GM12878 (cell line): Measurements from ENCODE around the gene CNTN4. TPM values are rescaled to one million over a fixed set of nuclear protein-coding genes. Genes with fewer than 3 reads are reported as not detected.

Source experiments
- ATAC-seq: fragments of 200-7000 bp; cut with Tn5 transposase; 3 replicates; pipeline ENCODE4 v1.9.1; 2020; ENCODE audit warnings: mild to moderate bottlenecking, moderate library complexity
- BruUV-seq: library from RNA; stranded (reverse); fragments of 400-500 nt; replicated peaks from 2 replicates; lab custom pipeline; 2021; lab: Mats Ljungman, UMichigan
- CTCF ChIA-PET: fragments of 300-600 bp; sonication (Branson Sonifier 250); formaldehyde crosslinking; extraction: SDS; loops from one replicate; lab custom pipeline; 2021; ENCODE audit warnings: inconsistent platforms; lab: Yijun Ruan, JAX
- POLR2A ChIA-PET: fragments of 350-600 bp; formaldehyde crosslinking; extraction: SDS; loops from one replicate; lab custom pipeline; 2021; ENCODE audit warnings: inconsistent platforms; lab: Charles Lee
- RAD21 ChIA-PET: fragments of 300-600 bp; sonication (Branson Sonifier 250); formaldehyde crosslinking; loops from one replicate; lab custom pipeline; 2023; ENCODE audit warnings: antibody characterized with exemption; ENCODE audit not compliant: unreplicated experiment; lab: Charles Lee
- SMC1A ChIA-PET: fragments of 300-600 bp; sonication (Branson Sonifier 250); formaldehyde crosslinking; loops from one replicate; lab custom pipeline; 2023; ENCODE audit not compliant: unreplicated experiment, uncharacterized antibody; lab: Charles Lee
- DNase-seq: peaks from one replicate; pipeline ENCODE4 v3.0.0-alpha.2; 2011; ENCODE audit warnings: low read depth, low spot score
- FAIRE-seq: peaks from 3 replicates; lab custom pipeline; 2011; peaks lifted over from hg19 to GRCh38; lab: Jason Lieb, UNC
- H2AFZ ChIP-seq: 2 replicates; pipeline ENCODE4 v1.6.0; 2011; ENCODE audit warnings: low read depth, low read length, control low read depth; ENCODE audit not compliant: control insufficient read depth
- H3K27ac ChIP-seq: 2 replicates; pipeline ENCODE4 v1.5.1; 2011; ENCODE audit warnings: control low read depth; ENCODE audit not compliant: control insufficient read depth, insufficient read depth
- H3K27me3 ChIP-seq, 2 experiments: replicated peaks in 1 of 2; 2 replicates each; pipeline versions ENCODE4 v1.6.0 to v1.6.1; 2011; ENCODE audit warnings: low read length in 1 of 2; ENCODE audit not compliant: control insufficient read depth in 2 of 2, insufficient read depth in 2 of 2
- H3K36me3 ChIP-seq, 2 experiments: 2 replicates each; pipeline ENCODE4 v1.5.1; 2011; ENCODE audit warnings: low read length in 1 of 2; ENCODE audit not compliant: control insufficient read depth in 2 of 2, insufficient read depth in 2 of 2
- H3K4me1 ChIP-seq: 2 replicates; pipeline ENCODE4 v1.6.1; 2011; ENCODE audit warnings: mild to moderate bottlenecking, low read length, moderate library complexity, mixed read lengths; ENCODE audit not compliant: control insufficient read depth, insufficient read depth
- H3K4me2 ChIP-seq: 2 replicates; pipeline ENCODE4 v1.6.0; 2011; ENCODE audit warnings: control low read depth; ENCODE audit not compliant: control insufficient read depth, insufficient read depth
- H3K4me3 ChIP-seq: fragments of 200-600 bp; sonication (generic); 2 replicates; pipeline ENCODE4 v1.5.1; 2016
- H3K79me2 ChIP-seq: 2 replicates; pipeline ENCODE4 v1.6.0; 2011; ENCODE audit warnings: low read length; ENCODE audit not compliant: control insufficient read depth, insufficient read depth
- H3K9ac ChIP-seq: 2 replicates; pipeline ENCODE4 v1.8.0; 2011; ENCODE audit warnings: low read length, control low read depth, mixed read lengths; ENCODE audit not compliant: control insufficient read depth, insufficient read depth
- H3K9me3 ChIP-seq: replicated peaks from 3 replicates; pipeline ENCODE4 v1.5.1; 2011; ENCODE audit warnings: mild to moderate bottlenecking, low read length; ENCODE audit not compliant: control insufficient read depth, insufficient read depth
- H4K20me1 ChIP-seq: 2 replicates; pipeline ENCODE4 v1.6.0; 2011; ENCODE audit not compliant: control insufficient read depth, insufficient read depth
- JUNB ChIP-seq: IDR thresholded peaks from 2 replicates; pipeline ENCODE4 v1.6.1; 2016; ENCODE audit warnings: antibody characterized with exemption, mild to moderate bottlenecking
- KDM1A ChIP-seq: fragments of 200-600 bp; sonication (generic); IDR thresholded peaks from 2 replicates; pipeline ENCODE4 v1.6.1; 2016; ENCODE audit warnings: borderline replicate concordance
- MYB ChIP-seq: fragments of 150-350 bp; IDR thresholded peaks from 2 replicates; pipeline ENCODE4 v1.6.1; 2014; ENCODE audit warnings: mild to moderate bottlenecking, low read depth, low read length, borderline replicate concordance
- NBN ChIP-seq: fragments of 450-650 bp; IDR thresholded peaks from 2 replicates; pipeline ENCODE4 v1.6.1; 2016
- NFYB ChIP-seq: IDR thresholded peaks from 2 replicates; pipeline ENCODE4 v1.6.1; 2011; ENCODE audit warnings: low read depth, mild to moderate bottlenecking, low read length, improper control_type of control experiment, moderate library complexity; ENCODE audit not compliant: insufficient read depth
- RB1 ChIP-seq: fragments of 450-650 bp; formaldehyde crosslinking; IDR thresholded peaks from 2 replicates; pipeline ENCODE4 v1.6.1; 2017; ENCODE audit warnings: mild to moderate bottlenecking, borderline replicate concordance
- SKIL ChIP-seq: fragments of 450-650 bp; IDR thresholded peaks from 2 replicates; pipeline ENCODE4 v1.6.1; 2017; ENCODE audit warnings: mild to moderate bottlenecking, low read depth, inconsistent platforms; ENCODE audit not compliant: poor library complexity, severe bottlenecking
- SP1 ChIP-seq: IDR thresholded peaks from one replicate; pipeline ENCODE4 v1.6.1; 2011; ENCODE audit warnings: low read depth, low read length
- SPI1 ChIP-seq: IDR thresholded peaks from 2 replicates; pipeline ENCODE4 v1.6.1; 2011; ENCODE audit warnings: low read depth, mild to moderate bottlenecking, low read length, moderate library complexity, borderline replicate concordance; ENCODE audit not compliant: insufficient read depth
- STAT1 ChIP-seq: fragments of 450-650 bp; conservative IDR thresholded peaks from 2 replicates; pipeline ENCODE4 v1.6.1; 2014; ENCODE audit warnings: antibody characterized with exemption, mild to moderate bottlenecking
- YBX1 ChIP-seq: fragments of 450-650 bp; IDR thresholded peaks from 2 replicates; pipeline ENCODE4 v1.6.1; 2016; ENCODE audit warnings: antibody characterized with exemption
- ZNF217 ChIP-seq: fragments of 450-650 bp; IDR thresholded peaks from 2 replicates; pipeline ENCODE4 v1.6.1; 2017; ENCODE audit warnings: antibody characterized with exemption, mild to moderate bottlenecking
- ZZZ3 ChIP-seq: IDR thresholded peaks from 2 replicates; pipeline ENCODE4 v1.6.1; 2011; ENCODE audit warnings: low read depth; ENCODE audit not compliant: control insufficient read depth, insufficient read length
- WGBS: methylation state at CpG from one replicate; pipeline ENCODE4 v1.1.6; 2016; ENCODE audit warnings: low lambda C conversion rate; ENCODE audit not compliant: insufficient replicate concordance, insufficient coverage; ENCODE audit errors: missing lambda C conversion rate; 5-methylcytosine and 5-hydroxymethylcytosine counted together
- in situ Hi-C: fragments of 300-500 bp; cut with MboI; formaldehyde crosslinking; loops from 9 replicates; pipeline ENCODE4 v1.14.3; 2018; ENCODE audit warnings: mixed read lengths
- intact Hi-C: fragments of 100-400 bp; cut with micrococcal nuclease; formaldehyde crosslinking; loops from one replicate; pipeline ENCODE4 v1.14.2; 2022; ENCODE audit not compliant: unreplicated experiment
- polyA plus RNA-seq, 11 experiments: library from polyadenylated mRNA; depleted of rRNA in 4 of 11; unstranded in 6 of 11; stranded (reverse) in 5 of 11; fragments of >200 nt; fragmentation: Nextera tagmentation in 4 of 11; fragmentation: Illumina TruSeq in 1 of 11; extraction: Ambion mirVana in 4 of 11; extraction: Trizol in 1 of 11; gene quantifications; 1 replicate in 1 of 11; 2 replicates in 10 of 11; pipeline versions ENCODE4 v1.2.1 to v1.2.3, GENCODE V29; 2011 to 2016; ENCODE audit warnings: inconsistent platforms in 2 of 11, missing spikeins in 2 of 11, low read depth in 1 of 11
- total RNA-seq, 4 experiments: library from RNA; depleted of rRNA in 3 of 4; stranded (reverse); fragments of >200 nt in 3 of 4; fragmentation: Illumina TruSeq in 1 of 4; extraction: Trizol in 1 of 4; gene quantifications; 2 replicates each; pipeline versions ENCODE4 v1.2.1 to v1.2.3, GENCODE V29; 2013 to 2021

Gene CNTN4
- total and polyA plus RNA-seq, 10 of the 15 experiments (the other 5 are each of a cell fraction or from before 2014, with no cell fraction given): 0.05 to 0.43 (median 0.15) TPM; not detected in 1

- TF ChIP-seq RB1 (no peak), SP1 (no peak)
Measured at GRCh38 chr3:3038201-3038991, 939.7 kb downstream of the CNTN4 start (continued).

GRCh38 chr3:3053974-3054373 lies 955.3 kb downstream of the CNTN4 start:
- no peak overlapping the region for H3K4me3 ChIP-seq
- SMC1A ChIA-PET: no interaction called here
- no peak overlapping the region for H3K4me2 ChIP-seq

More at GRCh38 chr3:3053974-3054373, 955.3 kb downstream of the CNTN4 start:
- POLR2A ChIA-PET: no interaction called here
- Histone ChIP-seq H2AFZ (no peak overlapping the region), H3K27ac (no peak overlapping the region), H3K36me3 (no peaks in the 10 kb centered on the region), H3K9ac (no peak overlapping the region), H3K79me2 (no peaks in the 10 kb centered on the region), H3K9me3 (no peaks in the 10 kb centered on the region; the same call in 2 of the 3 replicates), H3K4me1 (no peaks in the 10 kb centered on the region)
- in situ Hi-C loops: no loop called here
- FAIRE-seq: no peak
- RAD21 ChIA-PET: no interaction called here
- 31% methylated on average over 4 of the region's 4 CpGs for WGBS
- TF ChIP-seq JUNB (no peak), KDM1A (no peak), SPI1 (no peak), ZZZ3 (no peak), NBN (no peak), YBX1 (no peak), ZNF217 (no peak), NFYB (no peak), STAT1 (no peak), SKIL (no peak), MYB (no peak)
- TF ChIP-seq, all 136 proteins: peak for 0
- DNase-seq (no peak), ATAC-seq (no peak)
- Histone ChIP-seq H3K27me3 (no peaks in the 10 kb centered on the region), H4K20me1 (no peaks in the 10 kb centered on the region)
- intact Hi-C loops: no loop called here
- no TSS peak for BruUV-seq
- CTCF ChIA-PET: no interaction called here
